GM19025 (cell line): ENCODE data around the gene GDF2.

Experiments
- ATAC-seq: cut with Tn5 transposase; IDR thresholded peaks from one replicate; pipeline ENCODE4 v1.9.1; 2021; ENCODE audit warnings: mild to moderate bottlenecking, low read depth, moderate library complexity; ENCODE audit not compliant: unreplicated experiment

GDF2 gene

DNA sequence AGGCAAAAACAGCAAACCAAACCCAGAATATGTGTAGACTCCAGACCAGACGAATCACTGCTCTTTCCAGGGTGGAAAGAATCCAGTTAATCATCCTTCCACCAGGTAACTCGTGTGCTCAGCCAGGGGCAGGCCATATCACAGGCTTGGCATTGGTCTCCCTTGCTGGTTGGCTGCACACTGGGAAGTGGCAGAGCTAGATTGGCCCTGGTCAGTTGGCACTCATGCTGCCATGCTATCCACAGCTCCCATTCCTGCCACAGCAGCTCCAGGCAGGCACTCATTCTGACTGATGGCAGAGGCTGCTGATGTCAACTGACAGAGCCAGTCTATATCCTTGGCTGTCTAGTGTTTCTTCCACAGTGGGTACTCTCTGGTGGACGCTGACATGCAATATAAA lies 31.9 kb upstream of the GDF2 start:
- ATAC-seq: no peak

DNA sequence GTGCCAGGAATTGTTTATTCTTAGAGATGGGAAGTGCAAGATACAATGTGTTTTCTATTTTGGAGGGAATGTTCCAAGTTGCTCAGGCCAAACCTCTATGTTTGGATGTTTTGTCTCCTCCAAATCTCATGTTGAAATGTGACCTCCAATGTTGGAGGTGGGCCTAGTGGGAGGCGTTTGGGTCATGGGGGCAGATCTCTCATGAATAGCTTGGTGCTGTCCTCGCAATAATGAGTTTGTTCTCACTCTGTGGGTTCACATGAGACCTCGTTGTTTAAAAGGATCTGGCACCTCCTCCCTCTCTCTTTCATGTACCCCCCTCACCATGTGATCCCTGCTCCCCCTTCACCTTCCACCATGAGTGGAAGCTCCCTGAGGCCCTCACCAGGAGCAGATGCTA lies 30.6 kb upstream of the GDF2 start:
- ATAC-seq: no peak

DNA sequence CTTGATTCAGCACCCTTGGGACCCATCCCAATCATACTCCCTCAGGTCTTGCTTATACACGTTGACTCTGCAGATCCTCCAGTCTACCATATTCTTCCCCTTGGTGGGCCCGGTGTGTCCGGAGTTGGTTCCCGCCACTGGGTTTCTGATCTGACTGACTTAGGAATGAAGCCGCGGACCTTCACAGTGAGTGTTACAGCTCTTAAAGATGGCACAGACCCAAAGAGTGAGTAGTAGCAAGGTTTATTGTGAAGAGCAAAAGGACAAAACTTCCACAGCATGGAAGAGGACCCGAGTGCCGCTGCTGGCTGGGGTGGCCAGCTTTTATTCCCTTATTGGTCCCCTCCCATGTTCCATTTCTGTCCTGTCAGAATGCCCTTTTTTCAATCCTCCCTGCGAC lies 28.2 kb upstream of the GDF2 start:
- no peak for ATAC-seq

DNA sequence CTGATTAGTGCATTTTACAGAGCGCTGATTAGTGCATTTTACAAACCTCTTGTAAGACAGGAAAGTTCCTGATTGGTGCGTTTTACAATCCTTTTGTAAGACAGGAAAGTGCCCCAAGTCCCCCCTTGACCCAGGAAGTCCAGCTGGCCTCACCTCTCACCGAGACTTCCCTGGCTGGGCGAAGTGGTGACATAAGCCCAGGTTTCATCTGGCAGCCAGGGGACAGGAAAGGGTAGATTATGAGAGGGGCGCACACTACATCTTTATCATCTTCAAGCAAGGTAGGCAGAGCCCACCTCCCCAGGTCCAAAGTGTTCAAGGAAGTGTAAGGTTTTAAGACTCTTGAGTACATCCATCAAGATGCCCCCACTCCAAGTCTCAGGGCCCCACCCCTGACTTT lies 27.8 kb upstream of the GDF2 start:
- ATAC-seq: no peak

DNA sequence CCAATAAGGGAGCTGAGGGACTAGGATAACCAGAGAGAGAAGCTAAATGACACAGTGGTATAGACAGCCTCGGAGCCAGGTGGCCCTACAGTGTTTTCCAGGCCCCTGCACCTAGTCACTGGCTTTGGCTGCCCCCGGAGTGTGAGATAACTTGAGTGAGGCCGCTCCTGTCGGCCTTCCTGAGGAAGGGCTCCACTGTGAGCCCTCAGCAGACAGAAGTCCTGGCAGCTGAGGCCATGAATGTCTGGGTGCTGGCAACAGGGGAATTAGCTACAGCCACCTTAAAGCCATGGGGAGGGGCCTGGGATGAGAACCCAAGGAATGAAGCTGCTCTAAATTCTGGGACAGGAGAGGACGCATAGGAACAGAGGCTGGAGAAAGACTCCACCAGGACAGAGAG lies 26.8 kb upstream of the GDF2 start:
- no peak for ATAC-seq

DNA sequence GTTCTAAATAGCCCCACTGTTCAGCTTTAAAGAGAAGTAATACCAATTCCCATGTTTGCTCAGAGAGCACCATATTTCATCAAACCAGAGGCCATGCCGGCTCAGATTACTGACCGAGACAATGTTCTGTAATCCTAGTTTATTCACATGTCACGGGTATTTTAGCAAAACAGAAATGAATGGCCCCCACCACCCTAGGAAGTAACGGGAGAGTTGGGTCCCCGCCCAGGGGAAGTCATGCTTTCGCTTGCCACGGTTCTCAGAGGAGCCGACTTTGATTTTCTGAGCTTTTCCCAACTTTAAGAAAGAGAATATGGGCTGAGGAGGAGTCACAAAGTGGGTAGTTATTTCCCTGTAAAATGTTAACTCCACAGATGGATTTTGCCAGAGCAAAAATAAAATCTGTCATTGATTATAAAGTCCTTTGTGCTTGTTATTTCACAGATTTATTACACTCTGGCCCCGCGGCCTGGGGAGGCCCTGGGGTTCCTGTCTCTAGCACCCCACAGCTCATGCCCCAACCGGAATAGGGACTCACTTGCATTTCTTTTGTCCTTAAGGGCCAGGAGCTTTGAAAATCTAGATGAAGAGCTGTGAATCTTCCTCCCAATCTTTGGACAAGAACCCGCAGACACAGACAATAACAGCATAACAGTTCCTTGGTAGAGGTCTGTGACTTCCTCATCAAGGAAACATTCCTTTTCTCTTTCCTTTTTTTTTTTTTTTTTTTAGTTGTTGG lies 25.9 kb upstream of the GDF2 start:
- ATAC-seq: no peak

DNA sequence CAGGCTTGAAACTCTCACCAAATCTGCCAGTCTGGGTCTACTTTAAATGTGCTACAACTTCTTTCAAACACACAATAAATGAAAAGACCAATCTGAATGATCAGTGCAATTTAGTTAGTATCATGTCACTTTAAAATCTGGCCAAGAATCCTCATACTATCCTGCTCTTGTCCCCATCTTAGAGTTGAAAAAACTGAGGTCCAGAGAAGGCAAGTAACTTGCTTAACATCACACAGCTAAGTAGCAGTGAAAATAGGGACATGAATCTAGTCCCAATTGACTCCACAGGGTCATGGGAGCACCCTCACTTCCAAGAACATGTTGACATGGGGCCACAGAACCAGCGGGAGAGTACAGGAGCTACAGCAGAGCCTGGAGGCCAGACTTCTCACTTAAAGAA lies 25.3 kb upstream of the GDF2 start:
- no peak for ATAC-seq

DNA sequence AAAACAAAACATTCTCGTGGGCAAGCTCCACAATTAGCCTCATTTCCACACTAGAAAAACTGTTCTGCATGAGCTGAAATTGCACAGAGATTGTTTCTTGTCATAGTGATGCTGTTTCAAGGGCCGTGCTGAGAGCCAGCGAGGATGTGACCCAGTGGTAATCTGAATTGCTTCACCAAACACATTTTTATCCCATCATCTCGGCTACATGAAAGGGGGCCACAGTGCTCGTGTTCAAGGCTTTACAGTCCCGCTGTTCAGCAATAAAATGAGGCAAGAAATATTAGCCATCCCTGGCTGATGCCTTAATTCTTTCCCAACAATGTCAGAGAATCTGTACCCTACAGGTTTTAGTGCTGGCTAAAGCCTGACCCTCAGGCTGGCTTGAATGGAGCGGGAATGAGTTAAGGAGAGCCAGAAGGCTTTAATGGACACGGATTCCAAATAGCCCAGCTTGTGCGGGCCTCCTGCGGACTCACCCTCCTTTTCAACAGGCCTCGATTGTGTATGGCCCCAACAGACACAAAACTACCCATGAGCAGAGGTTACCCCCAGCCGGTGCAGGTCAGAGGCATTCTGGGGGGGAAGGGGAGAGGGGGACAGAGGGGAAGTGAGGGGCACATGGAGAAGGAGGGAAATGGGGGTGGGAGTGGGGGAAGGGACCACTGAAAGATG lies 24.3 kb upstream of the GDF2 start:
- no peak for ATAC-seq

DNA sequence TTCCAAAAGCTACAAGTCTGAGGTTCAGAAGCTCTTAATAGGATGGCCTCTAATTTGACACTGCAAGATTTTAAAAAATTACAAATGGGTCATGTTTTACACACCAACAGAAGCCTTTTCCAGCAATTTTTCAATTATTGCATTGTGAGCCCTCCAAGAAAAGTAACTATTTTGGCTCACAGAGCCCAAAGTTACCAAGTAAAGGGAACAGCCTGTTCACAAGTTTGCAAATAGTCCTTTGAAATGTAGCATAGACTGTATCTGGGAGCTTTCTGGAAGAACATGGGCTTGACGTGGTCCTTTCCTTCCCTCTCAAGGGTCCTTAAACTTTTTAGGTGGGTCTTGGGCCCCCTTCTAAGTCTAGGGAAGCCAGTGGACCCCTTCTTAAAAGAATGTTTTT lies 23.5 kb upstream of the GDF2 start:
- no peak for ATAC-seq

DNA sequence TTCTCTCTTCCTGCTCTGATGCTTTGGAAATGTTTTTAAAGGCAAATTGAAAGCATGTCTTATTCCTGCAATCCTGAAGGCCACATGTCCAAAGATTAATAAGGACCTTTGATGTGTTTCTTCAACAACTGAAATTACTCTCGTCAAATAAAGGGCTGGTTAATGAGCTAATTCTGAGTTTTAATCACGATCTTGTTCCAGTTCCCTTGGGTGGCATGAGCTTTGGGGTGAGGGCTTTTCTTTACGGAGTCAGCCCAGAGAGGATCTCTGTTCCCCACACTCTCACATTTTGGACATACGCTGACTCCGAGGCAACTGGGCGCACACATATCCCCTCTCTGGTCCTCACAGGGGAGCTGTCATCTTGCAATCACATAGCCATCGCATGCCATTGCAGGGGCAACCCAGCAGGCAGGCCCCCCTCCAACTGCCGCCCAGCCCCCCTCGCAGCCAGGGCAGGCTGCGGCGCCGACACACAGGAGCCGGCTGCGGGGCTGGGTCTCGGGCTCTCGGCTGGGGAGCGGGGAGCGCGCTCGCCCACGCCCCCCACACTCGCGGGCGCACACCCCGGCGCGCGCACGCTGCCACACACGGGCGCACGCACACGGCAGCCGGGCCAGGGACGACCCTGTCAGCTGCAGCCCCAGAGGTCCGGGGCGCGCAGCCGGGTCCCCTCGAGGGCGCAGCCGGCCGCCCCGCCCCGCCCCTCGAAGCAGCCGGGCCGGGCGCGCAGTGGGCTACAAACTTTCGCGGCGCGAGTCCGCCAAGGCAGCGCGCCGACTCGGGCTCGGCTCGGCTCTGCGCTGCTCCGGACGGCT lies 22.4 kb upstream of the GDF2 start, which contains the start of gene GDF10:
GDF10 (plus strand) TSS at position 587 of the 818 bp plus-strand sequence. CDS start 455 bp downstream, outside the sequence.
- ATAC-seq: no peak

DNA sequence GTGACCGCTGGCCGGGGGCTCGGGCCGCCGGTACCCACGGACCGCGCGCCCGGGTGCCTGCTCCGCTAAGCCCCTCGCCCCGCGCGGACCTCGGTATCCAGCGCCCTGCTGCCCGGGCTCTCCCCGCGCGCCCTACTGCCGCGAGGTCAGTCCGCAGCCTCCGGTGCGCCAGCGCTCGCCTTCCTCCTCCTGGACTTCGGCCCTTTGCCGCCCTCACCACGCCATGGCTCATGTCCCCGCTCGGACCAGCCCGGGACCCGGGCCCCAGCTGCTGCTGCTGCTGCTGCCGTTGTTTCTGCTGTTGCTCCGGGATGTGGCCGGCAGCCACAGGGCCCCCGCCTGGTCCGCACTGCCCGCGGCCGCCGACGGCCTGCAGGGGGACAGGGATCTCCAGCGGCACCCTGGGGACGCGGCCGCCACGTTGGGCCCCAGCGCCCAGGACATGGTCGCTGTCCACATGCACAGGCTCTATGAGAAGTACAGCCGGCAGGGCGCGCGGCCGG lies 21.8 kb upstream of the GDF2 start:
- no peak for ATAC-seq

DNA sequence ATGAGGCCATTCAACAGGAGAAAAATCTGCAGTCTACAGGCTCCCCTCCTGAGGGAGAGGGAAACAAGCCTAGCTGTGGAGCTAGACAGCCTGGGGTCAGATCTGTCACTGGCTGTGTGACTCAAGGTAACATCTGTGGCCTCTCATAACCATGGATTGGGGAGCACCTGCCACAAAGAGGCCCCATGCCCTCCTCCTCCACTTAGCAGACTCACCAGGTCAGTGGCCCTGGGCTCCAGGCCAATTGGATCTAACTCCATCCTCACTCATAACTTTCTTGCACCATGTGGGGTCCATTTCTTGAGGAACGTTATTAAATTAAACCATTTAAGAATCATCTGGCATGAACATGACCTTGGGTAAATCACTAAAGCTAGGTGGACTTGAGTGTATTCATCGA lies 20.4 kb upstream of the GDF2 start:
- ATAC-seq: no peak

DNA sequence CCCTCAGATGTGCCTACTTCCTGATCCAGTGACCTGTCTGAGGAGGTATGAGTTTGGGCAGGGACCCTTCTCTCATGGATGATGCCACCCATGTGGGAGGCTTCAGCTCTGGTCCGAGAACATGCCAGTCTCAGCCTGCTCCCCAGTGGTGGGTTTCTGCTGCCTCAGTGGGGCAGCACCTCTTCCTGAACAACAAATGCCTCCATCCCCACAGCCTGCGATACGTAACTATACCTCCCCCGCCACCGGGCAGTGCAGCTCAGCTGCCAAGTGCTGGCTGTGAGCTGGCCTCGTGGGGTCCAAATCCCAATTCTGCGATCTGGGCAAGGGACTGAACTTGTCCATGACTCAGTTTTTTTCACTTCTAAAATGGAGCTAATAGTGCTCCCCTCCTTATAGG lies 19.1 kb upstream of the GDF2 start:
- no peak for ATAC-seq

DNA sequence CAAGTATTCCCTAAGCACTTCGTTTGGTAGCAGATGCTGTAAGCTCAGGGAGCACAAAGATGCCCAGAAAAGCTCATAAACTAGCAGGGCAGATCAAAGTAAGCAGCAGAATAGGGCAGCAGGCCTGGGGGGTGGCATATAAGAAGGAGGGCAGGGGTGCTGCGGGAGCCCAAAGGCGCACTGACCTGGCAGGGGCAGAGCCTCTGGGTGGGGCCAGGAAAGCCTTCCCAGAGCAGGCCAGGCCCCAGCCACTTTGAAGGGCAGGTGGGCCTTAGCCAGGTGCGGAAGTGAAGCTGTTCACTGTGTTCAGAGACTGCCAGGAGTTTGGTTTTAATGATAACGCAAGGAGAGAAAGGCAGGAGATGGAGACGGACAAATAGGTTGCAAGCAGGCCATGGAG lies 18.4 kb upstream of the GDF2 start:
- no peak for ATAC-seq

DNA sequence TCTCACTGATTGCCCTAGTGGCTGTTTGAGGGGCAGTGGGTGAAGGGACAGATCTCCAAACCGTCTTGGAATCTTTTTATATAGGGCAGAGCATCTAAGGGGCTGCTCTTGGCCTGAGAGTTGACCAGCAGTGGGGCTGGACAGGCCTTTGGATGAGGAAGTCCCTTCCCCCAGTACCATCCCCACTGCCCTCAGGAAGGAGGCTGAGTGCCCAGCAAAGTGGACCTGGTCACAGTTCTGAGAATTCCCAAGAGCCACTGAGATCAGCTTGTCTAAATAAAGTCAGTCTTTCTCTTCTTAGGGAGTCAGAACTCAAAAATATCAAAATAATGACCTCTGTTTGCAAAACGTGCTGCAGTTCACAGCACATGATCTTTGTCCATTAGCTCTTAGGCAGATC lies 16.7 kb upstream of the GDF2 start:
- ATAC-seq: no peak

DNA sequence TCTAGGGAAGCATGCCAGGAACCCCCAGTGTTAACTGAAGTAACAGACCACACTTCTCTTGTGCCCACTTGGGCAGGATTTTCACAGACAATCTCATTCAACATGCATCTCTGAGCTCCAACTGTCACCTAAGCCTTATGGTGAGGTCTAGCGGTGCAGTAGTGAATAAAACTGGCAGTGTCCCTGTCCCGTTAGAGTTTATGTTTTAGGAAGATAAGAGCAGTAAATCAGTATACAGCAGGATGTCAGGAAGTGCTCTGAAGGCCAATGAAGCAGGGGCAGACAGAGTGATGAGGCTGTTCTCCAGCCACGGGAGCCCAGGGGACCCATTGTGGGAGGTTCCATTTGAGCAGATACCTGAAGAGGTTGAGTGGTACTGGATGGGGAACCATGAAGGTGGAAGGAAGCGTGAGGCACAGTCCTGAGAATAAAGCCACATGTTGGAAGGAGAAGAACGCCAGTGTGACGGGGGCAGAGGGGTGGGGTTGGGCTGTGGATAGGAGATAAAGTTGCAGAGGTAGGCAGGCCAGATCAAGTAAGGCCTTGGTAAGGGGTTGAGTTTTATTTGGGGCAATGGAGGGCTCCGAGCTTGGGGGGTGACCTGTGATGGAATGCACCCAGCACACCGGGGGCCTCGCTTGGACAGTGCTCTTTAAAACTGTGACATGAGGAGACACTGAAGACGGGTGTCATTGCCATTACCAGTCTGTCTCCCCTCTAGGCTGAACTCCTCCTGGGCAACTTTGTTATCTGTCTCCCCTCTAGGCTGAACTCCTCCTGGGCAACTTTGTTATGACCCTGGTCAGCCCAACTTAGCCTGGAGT lies 15.7 kb upstream of the GDF2 start:
- no peak for ATAC-seq

DNA sequence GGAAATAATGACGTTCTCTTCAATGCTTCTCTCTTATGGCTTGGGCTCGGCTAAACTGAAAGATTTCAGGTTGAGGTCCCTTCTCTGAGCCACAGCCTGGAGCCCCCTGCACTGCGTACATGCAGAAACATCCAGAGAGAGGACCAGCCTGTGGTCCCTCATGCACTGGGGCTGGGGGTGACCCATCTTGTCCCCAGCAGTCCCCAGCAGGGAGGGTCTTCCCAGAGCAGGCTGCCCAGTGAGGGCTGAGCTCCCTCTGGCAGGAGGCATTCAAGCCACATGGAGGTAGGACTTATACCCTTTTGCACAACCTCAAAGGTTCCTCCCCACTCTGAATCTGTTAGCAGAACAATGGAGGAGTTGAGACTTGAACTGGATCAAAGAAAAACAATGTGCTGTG lies 14.9 kb upstream of the GDF2 start:
- ATAC-seq: no peak

DNA sequence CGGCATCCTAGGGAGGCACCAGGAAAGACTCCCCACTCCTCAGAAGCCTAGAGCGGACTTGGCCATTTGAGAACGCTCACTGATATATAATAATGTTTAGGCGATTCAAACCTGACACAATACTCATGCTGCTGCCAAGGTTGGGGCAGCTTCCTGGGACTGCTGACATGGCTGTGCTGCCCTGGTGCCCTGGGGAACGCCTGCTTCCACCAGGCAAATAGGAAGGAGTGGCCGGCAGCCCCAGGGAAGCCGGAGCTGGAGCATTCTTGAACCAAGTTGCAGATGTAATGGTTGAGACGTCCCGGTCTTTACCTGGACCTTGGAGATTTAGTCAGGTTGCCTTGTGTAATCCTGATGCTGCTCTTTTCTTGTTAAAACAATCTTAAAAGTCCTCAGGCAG lies 13.5 kb upstream of the GDF2 start:
- ATAC-seq: no peak

DNA sequence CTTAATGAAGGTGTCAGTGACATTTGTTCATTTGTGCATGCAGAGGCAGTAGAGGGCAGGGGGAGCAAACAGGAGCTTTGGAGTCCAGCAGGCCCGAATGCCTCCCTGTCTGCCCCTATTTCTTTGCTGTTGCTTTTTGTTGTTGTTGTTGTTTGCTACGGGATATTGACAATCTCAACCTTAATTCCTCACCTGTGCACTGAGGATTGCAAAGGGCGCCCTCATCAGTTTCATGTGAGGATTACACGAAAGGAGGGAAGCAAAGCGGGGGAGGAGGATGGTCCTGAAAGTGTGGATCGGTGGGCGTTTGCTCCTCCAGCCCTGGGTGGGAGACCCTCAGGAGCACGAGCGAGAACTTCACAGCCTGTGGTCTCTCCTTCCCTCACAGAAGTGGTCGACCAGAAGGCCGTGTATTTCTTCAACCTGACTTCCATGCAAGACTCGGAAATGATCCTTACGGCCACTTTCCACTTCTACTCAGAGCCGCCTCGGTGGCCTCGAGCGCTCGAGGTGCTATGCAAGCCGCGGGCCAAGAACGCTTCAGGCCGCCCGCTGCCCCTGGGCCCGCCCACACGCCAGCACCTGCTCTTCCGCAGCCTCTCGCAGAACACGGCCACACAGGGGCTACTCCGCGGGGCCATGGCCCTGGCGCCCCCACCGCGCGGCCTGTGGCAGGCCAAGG lies 12.7 kb upstream of the GDF2 start:
- ATAC-seq: no peak

DNA sequence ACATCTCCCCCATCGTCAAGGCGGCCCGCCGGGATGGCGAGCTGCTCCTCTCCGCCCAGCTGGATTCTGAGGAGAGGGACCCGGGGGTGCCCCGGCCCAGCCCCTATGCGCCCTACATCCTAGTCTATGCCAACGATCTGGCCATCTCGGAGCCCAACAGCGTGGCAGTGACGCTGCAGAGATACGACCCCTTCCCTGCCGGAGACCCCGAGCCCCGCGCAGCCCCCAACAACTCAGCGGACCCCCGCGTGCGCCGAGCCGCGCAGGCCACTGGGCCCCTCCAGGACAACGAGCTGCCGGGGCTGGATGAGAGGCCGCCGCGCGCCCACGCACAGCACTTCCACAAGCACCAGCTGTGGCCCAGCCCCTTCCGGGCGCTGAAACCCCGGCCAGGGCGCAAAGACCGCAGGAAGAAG lies 12.2 kb upstream of the GDF2 start:
- ATAC-seq: no peak
